ENCODE data around the gene LGALS3BP. TPM values are rescaled to one million over a fixed set of nuclear protein-coding genes. Genes with fewer than 3 reads are reported as not detected.

The LGALS3BP gene
- total RNA-seq, 1 donor from 2014 or later, result 488 TPM

DNA sequence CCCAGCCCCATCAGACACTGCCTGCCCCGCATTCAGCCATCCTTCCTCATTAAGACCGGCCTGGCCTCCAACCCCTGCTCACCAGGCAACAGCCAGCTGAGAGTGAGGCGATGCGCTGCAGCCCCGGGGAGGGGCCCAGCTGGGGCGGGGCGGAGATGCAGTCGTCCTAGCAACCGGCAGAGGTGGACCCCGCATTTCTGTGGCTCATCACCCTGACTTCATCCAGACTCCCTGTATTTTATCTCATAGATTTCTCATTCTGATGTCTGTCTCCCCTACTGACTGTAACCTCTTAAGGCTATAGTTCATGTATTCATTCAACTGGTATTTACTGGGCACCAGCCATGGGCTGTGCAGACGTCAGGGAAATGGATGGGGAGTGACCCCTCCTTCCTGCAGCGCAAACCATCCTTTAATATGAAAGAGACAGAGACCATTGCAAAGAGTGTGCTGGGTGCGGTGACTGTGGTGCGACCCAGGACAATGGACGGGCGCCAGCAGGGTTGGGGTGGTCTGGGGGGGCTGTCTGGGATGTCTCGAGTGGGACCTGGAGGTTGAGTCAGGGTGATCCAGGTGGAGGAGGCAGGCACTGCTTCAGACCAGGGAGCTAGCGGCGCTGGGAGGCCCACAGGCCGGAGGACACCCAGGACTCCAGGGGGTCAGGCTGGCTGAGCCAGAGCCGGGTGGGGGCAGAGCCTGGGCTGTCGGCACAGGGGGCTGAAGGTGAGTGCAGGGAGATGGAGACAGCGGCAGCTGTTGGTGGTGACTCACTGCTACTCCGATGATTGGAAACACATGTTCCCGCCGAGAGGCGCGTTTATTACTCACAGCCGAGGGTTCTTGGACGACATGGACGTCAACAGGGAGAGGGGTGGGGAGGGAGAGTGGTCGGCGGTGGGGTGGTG, 44.1 kb downstream of the LGALS3BP start:
- no peaks in the 10 kb centered on the region for H3K36me3 ChIP-seq
- TF ChIP-seq POLR2AphosphoS5 (IDR thresholded peaks at IDR 0.05; ENCODE audit: insufficient read depth in 1 of 2, low read depth in 1 of 2), result peak; percentile 50 to 83
- TF ChIP-seq, protein P1, sequence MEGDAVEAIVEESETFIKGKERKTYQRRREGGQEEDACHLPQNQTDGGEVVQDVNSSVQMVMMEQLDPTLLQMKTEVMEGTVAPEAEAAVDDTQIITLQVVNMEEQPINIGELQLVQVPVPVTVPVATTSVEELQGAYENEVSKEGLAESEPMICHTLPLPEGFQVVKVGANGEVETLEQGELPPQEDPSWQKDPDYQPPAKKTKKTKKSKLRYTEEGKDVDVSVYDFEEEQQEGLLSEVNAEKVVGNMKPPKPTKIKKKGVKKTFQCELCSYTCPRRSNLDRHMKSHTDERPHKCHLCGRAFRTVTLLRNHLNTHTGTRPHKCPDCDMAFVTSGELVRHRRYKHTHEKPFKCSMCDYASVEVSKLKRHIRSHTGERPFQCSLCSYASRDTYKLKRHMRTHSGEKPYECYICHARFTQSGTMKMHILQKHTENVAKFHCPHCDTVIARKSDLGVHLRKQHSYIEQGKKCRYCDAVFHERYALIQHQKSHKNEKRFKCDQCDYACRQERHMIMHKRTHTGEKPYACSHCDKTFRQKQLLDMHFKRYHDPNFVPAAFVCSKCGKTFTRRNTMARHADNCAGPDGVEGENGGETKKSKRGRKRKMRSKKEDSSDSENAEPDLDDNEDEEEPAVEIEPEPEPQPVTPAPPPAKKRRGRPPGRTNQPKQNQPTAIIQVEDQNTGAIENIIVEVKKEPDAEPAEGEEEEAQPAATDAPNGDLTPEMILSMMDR (IDR thresholded peaks at IDR 0.05), result no peak
- H3K27me3 ChIP-seq, result no peaks in the 10 kb centered on the region
- H3K9me3 ChIP-seq, result no peaks in the 10 kb centered on the region
- peak in 1 of 2 donors; percentile 96 for DNase-seq (ENCODE audit: extremely low spot score in 2 of 2)
- peak overlapping the region; percentile 98 for H3K27ac ChIP-seq
- intact Hi-C loops (cut with DNase I), result no loop called here
- peaks cover 38% of the 10 kb centered on the region for H3K4me1 ChIP-seq
- H3K4me3 ChIP-seq, result no peak overlapping the region

DNA sequence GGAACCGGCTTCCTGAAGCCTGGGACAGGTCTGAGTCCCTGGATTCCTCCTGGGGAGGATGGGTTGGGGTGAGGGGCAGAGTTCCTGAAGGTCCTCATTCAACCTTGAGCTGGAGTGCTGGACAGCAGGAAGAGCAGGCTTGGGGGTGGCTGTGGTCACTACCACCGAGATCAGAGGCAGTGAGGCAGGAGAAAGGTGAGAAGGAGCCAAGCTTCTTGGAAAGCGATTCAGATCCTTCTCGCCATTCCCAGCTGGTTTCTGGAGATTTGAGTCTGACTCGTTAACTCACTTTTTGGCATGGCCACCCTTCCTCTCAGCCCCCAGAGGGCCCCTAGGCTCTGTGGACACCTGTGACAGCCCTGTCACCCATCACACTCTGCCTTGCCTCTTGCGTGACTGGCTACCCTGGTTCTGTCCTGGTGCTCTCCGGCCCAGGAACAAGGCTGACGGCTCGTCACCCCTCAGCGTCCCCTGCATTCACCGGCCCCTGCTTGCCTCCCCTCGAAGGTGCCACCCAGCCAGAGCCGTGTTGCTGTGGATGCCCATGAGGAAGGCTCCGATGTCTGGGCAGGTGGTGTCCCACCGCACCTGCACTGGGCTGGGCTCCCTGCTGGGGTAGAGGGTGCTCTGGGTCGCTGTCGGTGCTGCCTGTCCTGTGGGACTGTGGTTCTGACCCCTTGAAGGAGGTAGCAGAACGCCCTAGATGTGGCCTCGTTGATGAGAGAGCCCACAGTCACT, 44.9 kb downstream of the LGALS3BP start:
- no peak for TF ChIP-seq POLR2A (IDR thresholded peaks at IDR 0.05)
- TF ChIP-seq POLR2AphosphoS5 (IDR thresholded peaks at IDR 0.05; ENCODE audit: insufficient read depth in 1 of 2, low read depth in 1 of 2), result no peak
- intact Hi-C loops (cut with DNase I), result no loop called here
- no peaks in the 10 kb centered on the region for H3K36me3 ChIP-seq
- peak overlapping the region; percentile 0 to 33 for H3K4me3 ChIP-seq
- peak overlapping the region; percentile 98 for H3K27ac ChIP-seq
- no peak for DNase-seq (ENCODE audit: extremely low spot score in 2 of 2)
- H3K4me1 ChIP-seq, result peaks cover 42% of the 10 kb centered on the region
- no peaks in the 10 kb centered on the region for H3K9me3 ChIP-seq
- H3K27me3 ChIP-seq, result no peaks in the 10 kb centered on the region

DNA sequence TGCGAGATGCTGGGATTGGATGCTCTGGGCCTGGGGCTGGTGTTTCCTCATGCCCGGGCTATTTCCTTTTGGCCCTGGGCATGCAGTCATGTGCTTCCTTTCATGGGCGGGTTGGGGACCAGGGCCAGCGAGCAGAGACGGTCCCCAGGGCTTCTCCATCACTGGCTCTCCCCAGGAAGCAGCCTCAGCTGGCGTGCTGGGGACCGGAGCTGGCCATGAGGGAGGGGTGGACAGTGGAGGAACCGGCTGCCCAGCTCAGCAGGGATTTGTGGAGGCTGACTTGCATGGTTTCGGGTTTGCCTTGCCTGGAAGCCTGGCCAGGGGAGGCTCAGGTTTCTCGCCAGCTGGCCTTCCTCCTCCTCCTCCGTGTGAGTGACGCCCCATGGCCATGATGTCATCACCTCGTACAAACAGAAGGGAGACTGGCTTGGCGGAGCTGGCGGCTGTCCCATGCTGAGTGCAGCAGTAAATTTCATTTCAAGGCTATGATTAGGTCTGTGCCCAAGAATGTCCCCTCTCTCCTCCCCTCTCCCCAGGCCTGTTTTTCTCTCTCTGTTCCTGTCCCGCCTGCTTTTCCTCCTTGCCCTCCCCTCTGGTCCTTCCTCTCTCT, 45.7 kb downstream of the LGALS3BP start:
- TF ChIP-seq POLR2AphosphoS5 (IDR thresholded peaks at IDR 0.05; ENCODE audit: insufficient read depth in 1 of 2, low read depth in 1 of 2) (peak; percentile 90 to 94), POLR2A (IDR thresholded peaks at IDR 0.05) (no peak)
- TF ChIP-seq, protein P1 (IDR thresholded peaks at IDR 0.05), result no peak
- peaks cover 44% of the 10 kb centered on the region for H3K4me1 ChIP-seq

DNA sequence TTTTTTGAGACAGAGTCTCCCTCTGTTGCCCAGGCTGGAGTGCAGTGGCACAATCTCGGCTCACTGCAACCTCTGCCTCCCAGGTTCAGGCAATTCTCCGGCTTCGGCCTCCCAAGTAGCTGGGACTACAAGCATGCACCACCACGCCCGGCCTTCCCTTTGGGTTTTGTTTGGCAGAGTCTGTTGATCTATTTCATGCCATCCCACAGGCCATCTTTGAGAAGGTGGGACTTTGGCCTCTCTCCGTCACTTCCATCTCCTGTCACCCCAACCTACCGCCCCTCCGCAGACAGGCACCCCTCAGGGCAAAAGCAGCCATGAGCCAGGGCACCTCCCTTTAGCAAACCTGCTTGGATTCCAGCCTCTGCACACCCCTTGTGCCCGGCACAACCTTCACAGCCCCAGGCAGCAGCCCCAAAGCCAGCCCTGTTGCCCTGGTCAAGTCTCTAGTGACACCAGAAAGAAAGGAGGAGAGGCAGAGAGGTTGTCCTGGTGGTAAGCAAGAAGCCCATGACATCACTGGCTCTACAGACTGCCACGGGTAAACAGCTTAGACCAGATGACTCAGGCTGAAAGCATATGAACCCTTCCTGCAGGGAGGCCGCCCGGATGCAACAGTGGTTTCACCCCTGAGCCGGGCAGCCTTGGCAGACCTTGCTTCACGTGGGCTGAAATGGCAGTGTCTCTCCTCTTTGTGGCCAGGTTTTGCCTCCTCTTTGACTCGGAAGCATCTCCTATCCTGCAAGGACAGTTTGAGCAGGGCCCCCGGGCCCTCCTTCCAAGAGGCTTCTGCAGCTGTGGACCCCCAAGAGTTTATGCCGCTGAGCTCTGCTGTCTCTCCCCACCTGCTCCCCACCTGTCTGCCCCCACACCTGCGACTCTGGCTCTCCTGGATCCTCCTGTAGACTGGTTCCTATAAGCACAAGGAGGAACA, 46.4 kb downstream of the LGALS3BP start:
- Histone ChIP-seq H3K9me3 (no peaks in the 10 kb centered on the region), H3K27me3 (no peaks in the 10 kb centered on the region), H3K27ac (peak overlapping the region; percentile 98), H3K36me3 (no peaks in the 10 kb centered on the region), H3K4me3 (peak overlapping the region; percentile 0 to 35), H3K4me1 (peaks cover 44% of the 10 kb centered on the region)
- intact Hi-C loops (cut with DNase I), result no loop called here
- TF ChIP-seq POLR2A (IDR thresholded peaks at IDR 0.05) (no peak), POLR2AphosphoS5 (IDR thresholded peaks at IDR 0.05; ENCODE audit: insufficient read depth in 1 of 2, low read depth in 1 of 2) (no peak)
- TF ChIP-seq, protein P1 (IDR thresholded peaks at IDR 0.05), result no peak
- no peak for DNase-seq (ENCODE audit: extremely low spot score in 2 of 2)

More for the DNA sequence above, 45.7 kb downstream of the LGALS3BP start:
- H3K4me3 ChIP-seq, result peak overlapping the region; percentile 0 to 35
- H3K27ac ChIP-seq, result peak overlapping the region; percentile 98
- no peaks in the 10 kb centered on the region for H3K27me3 ChIP-seq
- intact Hi-C loops (cut with DNase I), result no loop called here
- H3K9me3 ChIP-seq, result no peaks in the 10 kb centered on the region
- no peaks in the 10 kb centered on the region for H3K36me3 ChIP-seq
- peak in 1 of 2 donors; percentile 99 for DNase-seq (ENCODE audit: extremely low spot score in 2 of 2)
